ENCODE data around the gene SLC9A9. TPM values are rescaled to one million over a fixed set of nuclear protein-coding genes. Genes with fewer than 3 reads are reported as not detected.

The SLC9A9 gene
- total RNA-seq, 4 donors from 2014 or later = 12.8 to 63.8 (median 33.3) TPM

GRCh38 chr3:143848704-143849103 lies 436 bp upstream of the SLC9A9 start:
- intact Hi-C loops (cut with DNase I; ENCODE audit: low total_unique reads) = no loop called here
- Histone ChIP-seq H3K27ac (peak overlapping the region in 1 of 2 donors; percentile 66), H3K36me3 (no peaks in the 10 kb centered on the region), H3K27me3 (no peaks in the 10 kb centered on the region), H3K4me1 (no peaks in the 10 kb centered on the region), H3K4me3 (peak overlapping the region in 1 of 2 donors; percentile 64), H3K9me3 (no peaks in the 10 kb centered on the region)
- TF ChIP-seq CTCF (IDR thresholded peaks at IDR 0.05) = no peak
- no peak for TF ChIP-seq POLR2A (IDR thresholded peaks at IDR 0.05)
- DNase-seq = no peak

- Histone ChIP-seq H3K9me3 (no peaks in the 10 kb centered on the region), H3K4me3 (no peak overlapping the region), H3K36me3 (no peaks in the 10 kb centered on the region), H3K27ac (no peak overlapping the region), H3K27me3 (no peaks in the 10 kb centered on the region), H3K4me1 (no peaks in the 10 kb centered on the region)
- intact Hi-C loops (cut with DNase I; ENCODE audit: low total_unique reads) = no loop called here
- TF ChIP-seq POLR2A (IDR thresholded peaks at IDR 0.05) (no peak), CTCF (IDR thresholded peaks at IDR 0.05) (no peak)
- no peak for DNase-seq
These were observed 4.7 kb downstream of the SLC9A9 start for GRCh38 chr3:143843587-143843986.

- Histone ChIP-seq H3K4me1 (no peaks in the 10 kb centered on the region), H3K9me3 (no peaks in the 10 kb centered on the region), H3K27me3 (no peaks in the 10 kb centered on the region), H3K27ac (no peak overlapping the region), H3K36me3 (no peaks in the 10 kb centered on the region), H3K4me3 (no peak overlapping the region)
- no peak for DNase-seq
- intact Hi-C loops (cut with DNase I; ENCODE audit: low total_unique reads) = no loop called here
- TF ChIP-seq POLR2A (IDR thresholded peaks at IDR 0.05) = no peak
- no peak for TF ChIP-seq CTCF (IDR thresholded peaks at IDR 0.05)
These were observed 7.6 kb downstream of the SLC9A9 start for GRCh38 chr3:143840636-143841035.

GRCh38 chr3:143839980-143840379 lies 8.3 kb downstream of the SLC9A9 start:
- H3K27me3 ChIP-seq = no peaks in the 10 kb centered on the region
- no peak overlapping the region for H3K4me3 ChIP-seq
- no peaks in the 10 kb centered on the region for H3K36me3 ChIP-seq
- no peaks in the 10 kb centered on the region for H3K4me1 ChIP-seq
- no peak for DNase-seq
- intact Hi-C loops (cut with DNase I; ENCODE audit: low total_unique reads) = no loop called here
- H3K9me3 ChIP-seq = no peaks in the 10 kb centered on the region
- H3K27ac ChIP-seq = no peak overlapping the region
- TF ChIP-seq POLR2A (IDR thresholded peaks at IDR 0.05) (no peak), CTCF (IDR thresholded peaks at IDR 0.05) (no peak)

- H3K36me3 ChIP-seq = no peaks in the 10 kb centered on the region
- H3K27me3 ChIP-seq = no peaks in the 10 kb centered on the region
- no peak for TF ChIP-seq CTCF (IDR thresholded peaks at IDR 0.05)
- TF ChIP-seq POLR2A (IDR thresholded peaks at IDR 0.05) = no peak
- no peaks in the 10 kb centered on the region for H3K4me1 ChIP-seq
- no peak overlapping the region for H3K27ac ChIP-seq
- intact Hi-C loops (cut with DNase I; ENCODE audit: low total_unique reads) = no loop called here
- H3K9me3 ChIP-seq = no peaks in the 10 kb centered on the region
- no peak for DNase-seq
- no peak overlapping the region for H3K4me3 ChIP-seq
These were observed 11.2 kb downstream of the SLC9A9 start for GRCh38 chr3:143837076-143837475.

All from uterus (tissue), 4 donors.